Kidney (tissue), 14 donors: Measurements from ENCODE around the gene FNBP1. TPM values are rescaled to one million over a fixed set of nuclear protein-coding genes. Genes with fewer than 3 reads are reported as not detected.

Experiments
- DNase-seq, 5 donors: peaks; one replicate each; pipeline ENCODE4 v3.0.0-alpha.2; 2013 to 2020
- FAIRE-seq: peaks from 2 replicates; lab custom pipeline; 2012; peaks lifted over from hg19 to GRCh38; lab: Jason Lieb, UNC
- H3K27ac ChIP-seq, 2 donors: one replicate each; pipeline ENCODE4 v1.7.0; 2013; ENCODE audit warnings: low read depth in 2 of 2, low read length in 2 of 2, inconsistent platforms in 1 of 2
- H3K27me3 ChIP-seq: one replicate; pipeline ENCODE4 v1.7.1; 2013; ENCODE audit warnings: low read length, inconsistent platforms; ENCODE audit not compliant: control insufficient read depth, insufficient read depth
- H3K36me3 ChIP-seq, 3 donors: one replicate each; pipeline versions ENCODE4 v1.7.0 to v1.7.1; 2013; ENCODE audit warnings: low read length in 3 of 3, control low read depth in 1 of 3, inconsistent platforms in 1 of 3; ENCODE audit not compliant: insufficient read depth in 3 of 3, control insufficient read depth in 2 of 3
- H3K4me1 ChIP-seq, 3 donors: one replicate each; pipeline versions ENCODE4 v1.7.0 to v1.7.1; 2013; ENCODE audit warnings: low read length in 3 of 3, inconsistent platforms in 1 of 3, low read depth in 1 of 3; ENCODE audit not compliant: control insufficient read depth in 2 of 3, insufficient read depth in 2 of 3
- H3K4me3 ChIP-seq, 3 donors: one replicate each; pipeline versions ENCODE4 v1.7.0 to v1.8.1; 2013; ENCODE audit warnings: low read length in 3 of 3, control low read depth in 1 of 3, inconsistent platforms in 1 of 3
- H3K9ac ChIP-seq, 3 donors: one replicate each; pipeline versions ENCODE4 v1.7.0 to v1.7.1; 2013; ENCODE audit warnings: low read length in 3 of 3, control low read depth in 1 of 3, inconsistent platforms in 1 of 3
- H3K9me3 ChIP-seq, 3 donors: one replicate each; pipeline versions ENCODE4 v1.7.0 to v1.7.1; 2013; ENCODE audit warnings: low read length in 3 of 3, control low read depth in 1 of 3, inconsistent platforms in 1 of 3; ENCODE audit not compliant: control insufficient read depth in 2 of 3, insufficient read depth in 1 of 3
- CTCF ChIP-seq: IDR thresholded peaks from 3 replicates; pipeline ENCODE4 v1.5.1; 2012; ENCODE audit warnings: mild to moderate bottlenecking, moderate library complexity, borderline replicate concordance; ENCODE audit not compliant: insufficient read depth; ENCODE audit errors: extremely low read depth
- intact Hi-C: fragments of 100-400 bp; cut with DNase I; formaldehyde crosslinking; loops from one replicate; pipeline ENCODE4 v1.11.1; 2022
- polyA plus RNA-seq: library from polyadenylated mRNA; stranded (reverse); fragments of 350-450 nt; fragmentation: Illumina TruSeq; extraction: RNeasy Lipid Tissue Mini Kit (QIAGEN cat#74804); gene quantifications from one replicate; pipeline ENCODE4 v1.2.3, GENCODE V29; 2014; ENCODE audit warnings: low read depth, low replicate concordance; ENCODE audit not compliant: insufficient read depth
- total RNA-seq: library from RNA; stranded (reverse); fragmentation: NEBNext Ultra II Directional; extraction: Animal tissue kit (Norgen Biotek cat#: 25700); gene quantifications from one replicate; pipeline ENCODE4 v1.2.1, GENCODE V29; 2021
- donor health status: control.
- donor health status: control.
- donor health status: control.
- donor health status: control.
- donor health status: control.
- donor health status: DM: yes; HTN: yes; CAD: no.
- donor health status: Normal renal cell carcinoma (clear cell type).

Gene FNBP1
- total and polyA plus RNA-seq, 2 donors from 2014 or later: 9.7 to 51.7 TPM

GRCh38 chr9:130060296-130060695, 17.3 kb upstream of the FNBP1 start:
- DNase-seq (no peak), FAIRE-seq (no peak)
- Histone ChIP-seq H3K4me3 (no peak overlapping the region), H3K9me3 (no peaks in the 10 kb centered on the region), H3K36me3 (no peaks in the 10 kb centered on the region), H3K9ac (no peak overlapping the region), H3K27me3 (no peaks in the 10 kb centered on the region), H3K4me1 (no peaks in the 10 kb centered on the region), H3K27ac (no peak overlapping the region)
- intact Hi-C loops: no loop called here
- no peak for TF ChIP-seq CTCF

GRCh38 chr9:130058887-130059286, 15.9 kb upstream of the FNBP1 start:
- H3K4me3 ChIP-seq: no peak overlapping the region
- DNase-seq (peak in 2 of 5 donors; percentile 18 to 60), FAIRE-seq (no peak)
- intact Hi-C loops: no loop called here
- H3K9ac ChIP-seq: no peak overlapping the region
- H3K27ac ChIP-seq: no peak overlapping the region
- H3K4me1 ChIP-seq: peaks cover 0 to 6% (median 6%) of the 10 kb centered on the region in 3 donors
- no peak for TF ChIP-seq CTCF
- H3K36me3 ChIP-seq: no peaks in the 10 kb centered on the region
- no peaks in the 10 kb centered on the region for H3K9me3 ChIP-seq
- no peaks in the 10 kb centered on the region for H3K27me3 ChIP-seq

- no peak overlapping the region for H3K27ac ChIP-seq
- DNase-seq: no peak
- intact Hi-C loops: no loop called here
- H3K27me3 ChIP-seq: no peaks in the 10 kb centered on the region
- FAIRE-seq: no peak
- H3K4me3 ChIP-seq: no peak overlapping the region
- no peaks in the 10 kb centered on the region for H3K9me3 ChIP-seq
- H3K4me1 ChIP-seq: peaks cover 0 to 6% (median 6%) of the 10 kb centered on the region in 3 donors
- no peak overlapping the region for H3K9ac ChIP-seq
- TF ChIP-seq CTCF: no peak
- H3K36me3 ChIP-seq: no peaks in the 10 kb centered on the region
These were observed 15.2 kb upstream of the FNBP1 start for GRCh38 chr9:130058154-130058553.

- FAIRE-seq: no peak
These were observed 11.8 kb upstream of the FNBP1 start for GRCh38 chr9:130054820-130055219.

More at GRCh38 chr9:130054820-130055219, 11.8 kb upstream of the FNBP1 start:
- Histone ChIP-seq H3K4me1 (peaks cover 0 to 15% (median 6%) of the 10 kb centered on the region in 3 donors), H3K27me3 (no peaks in the 10 kb centered on the region), H3K9ac (peak overlapping the region in 2 of 3 donors; percentile 80 to 94), H3K4me3 (peak overlapping the region; percentile 91 to 98 (median 93)), H3K9me3 (no peaks in the 10 kb centered on the region), H3K27ac (no peak overlapping the region), H3K36me3 (no peaks in the 10 kb centered on the region)
- TF ChIP-seq CTCF: no peak
- no peak for DNase-seq
- intact Hi-C loops: no loop called here
